Effector memory CD4-positive, alpha-beta T cell (primary cell): ENCODE data around the gene MTX3.

ENCODE experiments used
- DNase-seq, 3 donors: peaks; one replicate each; pipeline ENCODE4 v3.0.0-alpha.2; 2020
- H3K27ac ChIP-seq: 2 replicates; pipeline ENCODE4 v1.7.0; 2013; ENCODE audit warnings: mild to moderate bottlenecking, low read length, moderate library complexity; ENCODE audit not compliant: insufficient read depth, poor library complexity, severe bottlenecking
- H3K27me3 ChIP-seq: replicated peaks from 2 replicates; pipeline ENCODE4 v1.7.0; 2013; ENCODE audit warnings: mild to moderate bottlenecking, low read length; ENCODE audit not compliant: insufficient read depth, control insufficient read depth, poor library complexity, severe bottlenecking
- H3K36me3 ChIP-seq: 2 replicates; pipeline ENCODE4 v1.7.0; 2013; ENCODE audit warnings: mild to moderate bottlenecking, low read length, moderate library complexity; ENCODE audit not compliant: control insufficient read depth, insufficient read depth
- H3K4me1 ChIP-seq: 2 replicates; pipeline ENCODE4 v1.7.0; 2013; ENCODE audit warnings: low read length, mild to moderate bottlenecking; ENCODE audit not compliant: control insufficient read depth, insufficient read depth, poor library complexity, severe bottlenecking
- H3K4me3 ChIP-seq: 2 replicates; pipeline ENCODE4 v1.7.0; 2013; ENCODE audit warnings: low read length, low read depth, mild to moderate bottlenecking; ENCODE audit not compliant: insufficient read depth, poor library complexity, severe bottlenecking
- H3K9me3 ChIP-seq: 2 replicates; pipeline ENCODE4 v1.7.0; 2013; ENCODE audit warnings: mild to moderate bottlenecking, low read length, moderate library complexity; ENCODE audit not compliant: control insufficient read depth

MTX3 gene

GRCh38 chr5:79964136-79964535, 26.9 kb downstream of the MTX3 start:
- no peaks in the 10 kb centered on the region for H3K36me3 ChIP-seq
- H3K4me3 ChIP-seq = no peak overlapping the region
- no peaks in the 10 kb centered on the region for H3K9me3 ChIP-seq
- H3K4me1 ChIP-seq = no peaks in the 10 kb centered on the region
- no peaks in the 10 kb centered on the region for H3K27me3 ChIP-seq
- no peak overlapping the region for H3K27ac ChIP-seq
- no peak for DNase-seq

- Histone ChIP-seq H3K27me3 (no peaks in the 10 kb centered on the region), H3K4me1 (no peaks in the 10 kb centered on the region), H3K27ac (no peak overlapping the region), H3K36me3 (no peaks in the 10 kb centered on the region), H3K4me3 (no peak overlapping the region), H3K9me3 (no peaks in the 10 kb centered on the region)
- no peak for DNase-seq
Observed at GRCh38 chr5:79963261-79964061, 27.6 kb downstream of the MTX3 start.

GRCh38 chr5:79962575-79963222, 28.4 kb downstream of the MTX3 start:
- H3K9me3 ChIP-seq = no peaks in the 10 kb centered on the region

GRCh38 chr5:79961716-79962574, 29.1 kb downstream of the MTX3 start:
- no peaks in the 10 kb centered on the region for H3K36me3 ChIP-seq
- H3K9me3 ChIP-seq = no peaks in the 10 kb centered on the region
- no peak for DNase-seq
- no peaks in the 10 kb centered on the region for H3K27me3 ChIP-seq
- H3K4me3 ChIP-seq = no peak overlapping the region
- H3K4me1 ChIP-seq = no peaks in the 10 kb centered on the region
- H3K27ac ChIP-seq = no peak overlapping the region

More at GRCh38 chr5:79962575-79963222, 28.4 kb downstream of the MTX3 start:
- Histone ChIP-seq H3K4me3 (no peak overlapping the region), H3K27me3 (no peaks in the 10 kb centered on the region), H3K36me3 (no peaks in the 10 kb centered on the region), H3K27ac (no peak overlapping the region), H3K4me1 (no peaks in the 10 kb centered on the region)
- no peak for DNase-seq

- H3K27ac ChIP-seq = no peak overlapping the region
- H3K4me1 ChIP-seq = no peaks in the 10 kb centered on the region
- H3K36me3 ChIP-seq = no peaks in the 10 kb centered on the region
- no peak overlapping the region for H3K4me3 ChIP-seq
- H3K27me3 ChIP-seq = no peaks in the 10 kb centered on the region
- H3K9me3 ChIP-seq = no peaks in the 10 kb centered on the region
- no peak for DNase-seq
Observed at GRCh38 chr5:79959407-79959806, 31.7 kb downstream of the MTX3 start.

GRCh38 chr5:79955941-79956670, 35.0 kb downstream of the MTX3 start:
- H3K27me3 ChIP-seq = no peaks in the 10 kb centered on the region
- no peak for DNase-seq
- H3K4me1 ChIP-seq = no peaks in the 10 kb centered on the region
- H3K36me3 ChIP-seq = no peaks in the 10 kb centered on the region
- H3K27ac ChIP-seq = no peak overlapping the region
- no peaks in the 10 kb centered on the region for H3K9me3 ChIP-seq
- no peak overlapping the region for H3K4me3 ChIP-seq

- Histone ChIP-seq H3K9me3 (no peaks in the 10 kb centered on the region), H3K4me1 (no peaks in the 10 kb centered on the region), H3K36me3 (no peaks in the 10 kb centered on the region), H3K4me3 (no peak overlapping the region), H3K27ac (no peak overlapping the region), H3K27me3 (no peaks in the 10 kb centered on the region)
- DNase-seq = no peak
Observed at GRCh38 chr5:79955356-79955895, 35.6 kb downstream of the MTX3 start.

- Histone ChIP-seq H3K4me3 (no peak overlapping the region), H3K4me1 (no peaks in the 10 kb centered on the region), H3K27ac (no peak overlapping the region), H3K36me3 (no peaks in the 10 kb centered on the region), H3K9me3 (no peaks in the 10 kb centered on the region), H3K27me3 (no peaks in the 10 kb centered on the region)
- DNase-seq = no peak
Observed at GRCh38 chr5:79954620-79955019, 36.4 kb downstream of the MTX3 start.

- Histone ChIP-seq H3K9me3 (no peaks in the 10 kb centered on the region), H3K4me1 (no peaks in the 10 kb centered on the region), H3K27me3 (no peaks in the 10 kb centered on the region), H3K36me3 (no peaks in the 10 kb centered on the region), H3K27ac (no peak overlapping the region), H3K4me3 (no peak overlapping the region)
- no peak for DNase-seq
Observed at GRCh38 chr5:79947567-79947966, 43.5 kb downstream of the MTX3 start.
